HCT116 (cell line): Measurements from ENCODE around the gene RXRA. TPM values are rescaled to one million over a fixed set of nuclear protein-coding genes. Genes with fewer than 3 reads are reported as not detected.
A peak's percentile ranks its signal among the peaks of the same experiment; 100 is the strongest.

Experiments
- ATAC-seq: fragments of 200-7000 bp; cut with Tn5 transposase; 2 replicates; pipeline ENCODE4 v1.9.1; 2020; ENCODE audit warnings: mild to moderate bottlenecking, moderate library complexity
- BruUV-seq: library from RNA; stranded (reverse); fragments of 400-500 nt; replicated peaks from 2 replicates; lab custom pipeline; 2021; lab: Mats Ljungman, UMichigan
- CTCF ChIA-PET: fragments of 300-600 bp; sonication (Branson Sonifier 250); formaldehyde crosslinking; loops from one replicate; lab custom pipeline; 2021; ENCODE audit warnings: antibody characterized with exemption; lab: Charles Lee
- POLR2A ChIA-PET: fragments of 300-600, 350-600 bp; sonication (Branson Sonifier 250); formaldehyde crosslinking; loops from one replicate; lab custom pipeline; 2021; ENCODE audit warnings: antibody characterized with exemption; lab: Charles Lee
- RAD21 ChIA-PET, 2 experiments: fragments of 300-600 bp; sonication (Branson Sonifier 250); formaldehyde crosslinking; loops; one replicate each; lab custom pipeline; 2023; ENCODE audit warnings: low total read pairs in 2 of 2; ENCODE audit not compliant: uncharacterized antibody in 2 of 2, unreplicated experiment in 2 of 2, low non-redundant PET in 1 of 2; lab: Charles Lee
- DNase-seq: peaks from one replicate; pipeline ENCODE4 v3.0.0-alpha.2; 2010; ENCODE audit warnings: low read depth, low spot score
- H2AFZ ChIP-seq: fragments of 200-600 bp; shearing (Covaris generic), sonication (generic); 2 replicates; pipeline ENCODE4 v1.6.1; 2017; ENCODE audit warnings: low read depth, mixed run types, mixed read lengths, antibody characterized with exemption, low read length; ENCODE audit not compliant: poor library complexity, severe bottlenecking
- H3K27ac ChIP-seq: 2 replicates; pipeline ENCODE4 v1.5.1; 2012; ENCODE audit warnings: low read depth, low read length
- H3K27me3 ChIP-seq: fragments of 200-600 bp; sonication (generic); 2 replicates; pipeline ENCODE4 v1.6.1; 2016; ENCODE audit warnings: mixed run types, low read length, mixed read lengths; ENCODE audit not compliant: insufficient read depth
- H3K36me3 ChIP-seq, 2 experiments: fragments of 200-500 bp in 1 of 2; fragments of 200-600 bp in 1 of 2; sonication (Bioruptor generic) in 1 of 2; sonication (generic) in 1 of 2; 2 replicates each; pipeline versions ENCODE4 v1.5.1 to v1.6.1; 2014 to 2016; ENCODE audit warnings: low read length in 2 of 2, inconsistent platforms in 1 of 2, mixed read lengths in 1 of 2, mixed run types in 1 of 2; ENCODE audit not compliant: insufficient read depth in 2 of 2, control insufficient read depth in 1 of 2
- H3K4me1 ChIP-seq, 2 experiments: fragments of 200-600 bp in 1 of 2; sonication (generic) in 1 of 2; 2 replicates each; pipeline versions ENCODE4 v1.5.1 to v1.6.1; 2012 to 2017; ENCODE audit warnings: low read length in 2 of 2, inconsistent platforms in 1 of 2, mild to moderate bottlenecking in 1 of 2, mixed read lengths in 1 of 2, mixed run types in 1 of 2, moderate library complexity in 1 of 2; ENCODE audit not compliant: insufficient read depth in 2 of 2, control insufficient read depth in 1 of 2
- H3K4me2 ChIP-seq: fragments of 200-600 bp; sonication (generic); 2 replicates; pipeline ENCODE4 v1.6.1; 2017; ENCODE audit warnings: mixed run types, low read length, mixed read lengths
- H3K4me3 ChIP-seq, 2 experiments: fragments of 200-600 bp in 1 of 2; sonication (generic) in 1 of 2; replicated peaks in 1 of 2; 2 replicates each; pipeline ENCODE4 v1.5.1; 2011 to 2016; ENCODE audit warnings: low read length in 2 of 2, control low read depth in 1 of 2, low read depth in 1 of 2, mild to moderate bottlenecking in 1 of 2, mixed read lengths in 1 of 2, mixed run types in 1 of 2
- H3K79me2 ChIP-seq: fragments of 200-600 bp; sonication (generic); 2 replicates; pipeline ENCODE4 v1.6.1; 2017; ENCODE audit warnings: mild to moderate bottlenecking, mixed run types, low read length, moderate library complexity, mixed read lengths; ENCODE audit not compliant: insufficient read depth
- H3K9ac ChIP-seq: fragments of 200-600 bp; sonication (generic); 2 replicates; pipeline ENCODE4 v1.6.1; 2016; ENCODE audit warnings: low read length, mixed read lengths
- H3K9me2 ChIP-seq: fragments of 200-600 bp; sonication (generic), shearing (Covaris generic); 2 replicates; pipeline ENCODE4 v1.6.1; 2017; ENCODE audit warnings: mixed run types, mild to moderate bottlenecking, moderate library complexity; ENCODE audit not compliant: insufficient read depth
- H3K9me3 ChIP-seq, 2 experiments: fragments of 200-500 bp in 1 of 2; fragments of 200-600 bp in 1 of 2; sonication (Bioruptor generic) in 1 of 2; sonication (generic) in 1 of 2; 2 replicates each; pipeline ENCODE4 v1.6.1; 2014 to 2017; ENCODE audit warnings: low read length in 2 of 2, mixed read lengths in 2 of 2, inconsistent platforms in 1 of 2, low read depth in 1 of 2, mild to moderate bottlenecking in 1 of 2, mixed run types in 1 of 2, moderate library complexity in 1 of 2; ENCODE audit not compliant: control insufficient read depth in 1 of 2, insufficient read depth in 1 of 2
- H4K20me1 ChIP-seq: fragments of 200-600 bp; sonication (generic), shearing (Covaris generic); 2 replicates; pipeline ENCODE4 v1.6.1; 2017; ENCODE audit warnings: mixed run types, mild to moderate bottlenecking, moderate library complexity; ENCODE audit not compliant: insufficient read depth
- ELF1 ChIP-seq: IDR thresholded peaks from 2 replicates; pipeline ENCODE4 v1.6.1; 2012; ENCODE audit warnings: low read depth, borderline replicate concordance
- EZH2phosphoT487 ChIP-seq: fragments of 200-600 bp; IDR thresholded peaks from 2 replicates; pipeline ENCODE4 v1.6.1; 2018; ENCODE audit warnings: antibody characterized with exemption, borderline replicate concordance
- FOSL1 ChIP-seq: IDR thresholded peaks from 2 replicates; pipeline ENCODE4 v1.6.1; 2012; ENCODE audit warnings: low read depth
- JUND ChIP-seq: IDR thresholded peaks from 2 replicates; pipeline ENCODE4 v1.6.1; 2012
- POLR2A ChIP-seq: IDR thresholded peaks from 2 replicates; pipeline ENCODE4 v1.7.0; 2011; ENCODE audit warnings: borderline replicate concordance; ENCODE audit not compliant: insufficient read depth, insufficient read length; ENCODE audit errors: extremely low read depth
- RAD21 ChIP-seq: IDR thresholded peaks from 2 replicates; pipeline ENCODE4 v1.6.1; 2012; ENCODE audit warnings: low read depth, mild to moderate bottlenecking
- SIN3A ChIP-seq: IDR thresholded peaks from 2 replicates; pipeline ENCODE4 v1.6.1; 2012; ENCODE audit warnings: low read depth
- SRF ChIP-seq: IDR thresholded peaks from 2 replicates; pipeline ENCODE4 v1.6.1; 2012; ENCODE audit warnings: low read depth
- ZFX ChIP-seq: fragments of 450-650 bp; IDR thresholded peaks from 2 replicates; pipeline ENCODE4 v1.6.1; 2017
- intact Hi-C: fragments of 100-400 bp; cut with micrococcal nuclease; formaldehyde crosslinking; loops from 2 replicates; pipeline ENCODE4 v1.10.0; 2022
- total RNA-seq: library from RNA; stranded (reverse); gene quantifications from one replicate; pipeline ENCODE4 v1.2.1, GENCODE V29; 2021; ENCODE audit not compliant: unreplicated experiment
- TF ChIP-seq, protein P1 (sequence below), 3 experiments: fragments of 200-600 bp in 1 of 3; sonication (generic) in 1 of 3; IDR thresholded peaks in 2 of 3; conservative IDR thresholded peaks in 1 of 3; 2 replicates each; pipeline ENCODE4 v1.5.1; 2012 to 2017; ENCODE audit warnings: low read depth in 2 of 3, low read length in 2 of 3, antibody characterized with exemption in 1 of 3, borderline replicate concordance in 1 of 3, control low read depth in 1 of 3, mild to moderate bottlenecking in 1 of 3, mixed read lengths in 1 of 3, mixed run types in 1 of 3, moderate library complexity in 1 of 3; ENCODE audit not compliant: insufficient read depth in 1 of 3
- TF ChIP-seq, protein P2 (sequence below): IDR thresholded peaks from 2 replicates; pipeline ENCODE4 v1.6.1; 2012
- TF ChIP-seq, protein P3 (sequence below): IDR thresholded peaks from 2 replicates; pipeline ENCODE4 v1.6.1; 2011; ENCODE audit warnings: mild to moderate bottlenecking, low read length, moderate library complexity; ENCODE audit not compliant: insufficient replicate concordance; ENCODE audit errors: extremely low read depth
- TF ChIP-seq, protein P4 (sequence below): IDR thresholded peaks from 2 replicates; pipeline ENCODE4 v1.6.1; 2012

RXRA gene
- total RNA-seq, 1 experiment from 2014 or later, result 43.9 TPM

GRCh38 chr9:134419684-134420076, 93.4 kb downstream of the RXRA start:
- DNase-seq (no peak), ATAC-seq (peak; percentile 86)
- intact Hi-C loops, result no loop called here
- Histone ChIP-seq H4K20me1 (no peaks in the 10 kb centered on the region), H3K4me3 (no peak overlapping the region), H3K4me1 (peaks cover 4 to 5% of the 10 kb centered on the region in 2 experiments), H3K9me2 (no peaks in the 10 kb centered on the region), H3K9ac (no peak overlapping the region), H3K27ac (no peak overlapping the region), H3K79me2 (no peaks in the 10 kb centered on the region), H2AFZ (no peak overlapping the region), H3K27me3 (no peaks in the 10 kb centered on the region), H3K36me3 (peaks cover 0 to 2% of the 10 kb centered on the region in 2 experiments; a peak in 1 of 4 replicates), H3K4me2 (no peak overlapping the region), H3K9me3 (no peaks in the 10 kb centered on the region)
- ChIA-PET POLR2A (no interaction called here), RAD21 (no interaction called here), CTCF (no interaction called here)
- BruUV-seq, result no TSS peak
- TF ChIP-seq, protein P1, sequence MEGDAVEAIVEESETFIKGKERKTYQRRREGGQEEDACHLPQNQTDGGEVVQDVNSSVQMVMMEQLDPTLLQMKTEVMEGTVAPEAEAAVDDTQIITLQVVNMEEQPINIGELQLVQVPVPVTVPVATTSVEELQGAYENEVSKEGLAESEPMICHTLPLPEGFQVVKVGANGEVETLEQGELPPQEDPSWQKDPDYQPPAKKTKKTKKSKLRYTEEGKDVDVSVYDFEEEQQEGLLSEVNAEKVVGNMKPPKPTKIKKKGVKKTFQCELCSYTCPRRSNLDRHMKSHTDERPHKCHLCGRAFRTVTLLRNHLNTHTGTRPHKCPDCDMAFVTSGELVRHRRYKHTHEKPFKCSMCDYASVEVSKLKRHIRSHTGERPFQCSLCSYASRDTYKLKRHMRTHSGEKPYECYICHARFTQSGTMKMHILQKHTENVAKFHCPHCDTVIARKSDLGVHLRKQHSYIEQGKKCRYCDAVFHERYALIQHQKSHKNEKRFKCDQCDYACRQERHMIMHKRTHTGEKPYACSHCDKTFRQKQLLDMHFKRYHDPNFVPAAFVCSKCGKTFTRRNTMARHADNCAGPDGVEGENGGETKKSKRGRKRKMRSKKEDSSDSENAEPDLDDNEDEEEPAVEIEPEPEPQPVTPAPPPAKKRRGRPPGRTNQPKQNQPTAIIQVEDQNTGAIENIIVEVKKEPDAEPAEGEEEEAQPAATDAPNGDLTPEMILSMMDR (IDR thresholded peaks at IDR 0.05 in 2 of 3, conservative IDR thresholded peaks at IDR 0.05 in 1 of 3; ENCODE audit: borderline replicate concordance in 1 of 3, insufficient read depth in 1 of 3, low read depth in 2 of 3, low read length in 2 of 3), result peak in 2 of 3 experiments; percentile 54 to 58; a peak in 4 of 6 replicates
- TF ChIP-seq, protein P2, sequence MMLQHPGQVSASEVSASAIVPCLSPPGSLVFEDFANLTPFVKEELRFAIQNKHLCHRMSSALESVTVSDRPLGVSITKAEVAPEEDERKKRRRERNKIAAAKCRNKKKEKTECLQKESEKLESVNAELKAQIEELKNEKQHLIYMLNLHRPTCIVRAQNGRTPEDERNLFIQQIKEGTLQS, result no peak

DNA sequence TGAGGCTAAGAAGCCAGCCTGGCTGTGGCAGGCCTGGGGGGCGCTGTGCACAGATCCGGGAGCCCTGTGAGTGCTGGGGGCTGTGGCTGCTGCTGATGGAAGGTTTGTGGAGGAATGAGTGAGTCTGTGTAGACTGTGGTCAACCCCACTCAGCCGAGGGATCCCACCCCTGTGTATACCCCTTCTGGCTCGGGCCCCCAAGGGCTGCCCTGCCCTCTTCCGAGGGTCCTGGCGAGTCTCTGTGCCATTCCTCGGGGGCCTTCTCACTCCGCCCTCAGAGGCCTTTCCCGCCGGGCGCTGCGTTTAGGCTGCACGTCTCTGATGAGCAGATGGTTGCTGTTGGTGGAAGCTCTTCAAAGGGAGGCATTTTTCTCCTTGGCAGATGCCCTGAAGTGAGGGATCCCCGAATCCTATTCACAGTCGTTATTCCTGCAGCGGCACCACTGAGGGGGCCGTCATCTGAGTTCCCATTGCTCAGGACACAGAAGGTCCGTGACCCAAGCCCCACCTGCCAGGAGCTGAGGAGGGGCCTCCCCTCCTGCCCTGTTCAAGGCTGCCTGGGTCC, 94.1 kb downstream of the RXRA start:
- ChIA-PET CTCF (no interaction called here), POLR2A (no interaction called here)
- TF ChIP-seq JUND (no peak), POLR2A (no peak), ELF1 (no peak), ZFX (no peak), EZH2phosphoT487 (no peak), SRF (no peak), RAD21 (no peak), FOSL1 (no peak), SIN3A (no peak)
- TF ChIP-seq, protein P3, sequence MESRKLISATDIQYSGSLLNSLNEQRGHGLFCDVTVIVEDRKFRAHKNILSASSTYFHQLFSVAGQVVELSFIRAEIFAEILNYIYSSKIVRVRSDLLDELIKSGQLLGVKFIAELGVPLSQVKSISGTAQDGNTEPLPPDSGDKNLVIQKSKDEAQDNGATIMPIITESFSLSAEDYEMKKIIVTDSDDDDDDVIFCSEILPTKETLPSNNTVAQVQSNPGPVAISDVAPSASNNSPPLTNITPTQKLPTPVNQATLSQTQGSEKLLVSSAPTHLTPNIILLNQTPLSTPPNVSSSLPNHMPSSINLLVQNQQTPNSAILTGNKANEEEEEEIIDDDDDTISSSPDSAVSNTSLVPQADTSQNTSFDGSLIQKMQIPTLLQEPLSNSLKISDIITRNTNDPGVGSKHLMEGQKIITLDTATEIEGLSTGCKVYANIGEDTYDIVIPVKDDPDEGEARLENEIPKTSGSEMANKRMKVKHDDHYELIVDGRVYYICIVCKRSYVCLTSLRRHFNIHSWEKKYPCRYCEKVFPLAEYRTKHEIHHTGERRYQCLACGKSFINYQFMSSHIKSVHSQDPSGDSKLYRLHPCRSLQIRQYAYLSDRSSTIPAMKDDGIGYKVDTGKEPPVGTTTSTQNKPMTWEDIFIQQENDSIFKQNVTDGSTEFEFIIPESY, result no peak
- TF ChIP-seq, protein P4, sequence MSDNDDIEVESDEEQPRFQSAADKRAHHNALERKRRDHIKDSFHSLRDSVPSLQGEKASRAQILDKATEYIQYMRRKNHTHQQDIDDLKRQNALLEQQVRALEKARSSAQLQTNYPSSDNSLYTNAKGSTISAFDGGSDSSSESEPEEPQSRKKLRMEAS, result no peak
- TF ChIP-seq, protein P1 (IDR thresholded peaks at IDR 0.05 in 2 of 3, conservative IDR thresholded peaks at IDR 0.05 in 1 of 3; ENCODE audit: borderline replicate concordance in 1 of 3, insufficient read depth in 1 of 3, low read depth in 2 of 3, low read length in 2 of 3), result no peak

More for the DNA sequence above, 94.1 kb downstream of the RXRA start:
- no peaks in the 10 kb centered on the region for H3K27me3 ChIP-seq
- RAD21 ChIA-PET, result no interaction called here
- BruUV-seq, result no TSS peak
- H3K9me2 ChIP-seq, result no peaks in the 10 kb centered on the region
- H3K4me1 ChIP-seq, result no peaks in the 10 kb centered on the region
- H3K4me2 ChIP-seq, result no peak overlapping the region
- DNase-seq (no peak), ATAC-seq (no peak)
- intact Hi-C loops, result no loop called here
- H3K9ac ChIP-seq, result no peak overlapping the region
- no peaks in the 10 kb centered on the region for H4K20me1 ChIP-seq
- no peak overlapping the region for H3K4me3 ChIP-seq
- no peaks in the 10 kb centered on the region for H3K79me2 ChIP-seq
- H3K27ac ChIP-seq, result no peak overlapping the region
- no peak overlapping the region for H2AFZ ChIP-seq
- peaks cover 0 to 2% of the 10 kb centered on the region in 2 experiments; a peak in 1 of 4 replicates for H3K36me3 ChIP-seq
- H3K9me3 ChIP-seq, result no peaks in the 10 kb centered on the region
